Caco-2 (cell line): ENCODE data around the gene ATL2. TPM values are rescaled to one million over a fixed set of nuclear protein-coding genes. Genes with fewer than 3 reads are reported as not detected.

Experiments used
- BruUV-seq: library from RNA; stranded (reverse); fragments of 400-500 nt; replicated peaks from 2 replicates; lab custom pipeline; 2021; lab: Mats Ljungman, UMichigan
- CTCF ChIA-PET: fragments of 300-600 bp; sonication (Branson Sonifier 250); formaldehyde crosslinking; loops from one replicate; lab custom pipeline; 2022; ENCODE audit warnings: antibody characterized with exemption; lab: Charles Lee
- POLR2A ChIA-PET: fragments of 300-600 bp; sonication (Branson Sonifier 250); formaldehyde crosslinking; loops from one replicate; lab custom pipeline; 2022; ENCODE audit warnings: antibody characterized with exemption; lab: Charles Lee
- DNase-seq, 2 experiments: peaks; one replicate each; pipeline versions ENCODE4 v3.0.0 to v3.0.0-alpha.2; 2020 to 2022
- H3K27me3 ChIP-seq: replicated peaks from 2 replicates; pipeline ENCODE4 v1.6.0; 2011; ENCODE audit warnings: low read length; ENCODE audit not compliant: control insufficient read depth, insufficient read depth
- H3K36me3 ChIP-seq: 2 replicates; pipeline ENCODE4 v1.5.1; 2011; ENCODE audit warnings: low read length; ENCODE audit not compliant: control insufficient read depth, insufficient read depth
- H3K4me1 ChIP-seq: fragments of 250-450 bp; sonication (Bioruptor Pico); 2 replicates; pipeline ENCODE4 v1.5.1; 2020; ENCODE audit warnings: mild to moderate bottlenecking
- H3K4me3 ChIP-seq: 2 replicates; pipeline ENCODE4 v1.5.1; 2011; ENCODE audit warnings: low read depth, mild to moderate bottlenecking, control low read depth, low read length
- H3K9me3 ChIP-seq: fragments of 250-450 bp; sonication (Bioruptor Pico); 2 replicates; pipeline ENCODE4 v1.5.1; 2020; ENCODE audit warnings: mild to moderate bottlenecking, moderate library complexity
- H3K27ac Mint-ChIP-seq: one replicate; pipeline ENCODE4 v1.8.0; 2022; ENCODE audit warnings: mixed read lengths; ENCODE audit not compliant: unreplicated experiment
- H3K27me3 Mint-ChIP-seq: one replicate; pipeline ENCODE4 v1.8.0; 2022; ENCODE audit warnings: mixed read lengths; ENCODE audit not compliant: insufficient read depth, unreplicated experiment
- H3K36me3 Mint-ChIP-seq: one replicate; pipeline ENCODE4 v1.8.0; 2022; ENCODE audit warnings: mild to moderate bottlenecking, mixed read lengths; ENCODE audit not compliant: insufficient read depth, unreplicated experiment
- H3K4me1 Mint-ChIP-seq: one replicate; pipeline ENCODE4 v1.8.0; 2022; ENCODE audit warnings: low read depth, mixed read lengths; ENCODE audit not compliant: unreplicated experiment
- H3K4me3 Mint-ChIP-seq: one replicate; pipeline ENCODE4 v1.8.0; 2022; ENCODE audit warnings: mild to moderate bottlenecking, moderate library complexity, mixed read lengths; ENCODE audit not compliant: unreplicated experiment
- H3K9me3 Mint-ChIP-seq: one replicate; pipeline ENCODE4 v1.8.0; 2022; ENCODE audit warnings: mixed read lengths; ENCODE audit not compliant: unreplicated experiment
- CTCF ChIP-seq, 2 experiments: fragments of 200-600 bp in 1 of 2; IDR thresholded peaks; 1 replicate in 1 of 2; 2 replicates in 1 of 2; pipeline versions ENCODE4 v1.5.1 to v1.8.0; 2011 to 2022; ENCODE audit warnings: antibody characterized with exemption in 1 of 2, control low read depth in 1 of 2, inconsistent platforms in 1 of 2, low read depth in 1 of 2, low read length in 1 of 2, mild to moderate bottlenecking in 1 of 2, moderate library complexity in 1 of 2; ENCODE audit not compliant: insufficient read depth in 1 of 2, severe bottlenecking in 1 of 2, unreplicated experiment in 1 of 2
- intact Hi-C: fragments of 100-400 bp; cut with micrococcal nuclease; formaldehyde crosslinking; loops from one replicate; pipeline ENCODE4 v1.10.0; 2022; ENCODE audit not compliant: unreplicated experiment
- total RNA-seq: library from RNA; stranded (reverse); gene quantifications from 2 replicates; pipeline ENCODE4 v1.2.3, GENCODE V29; 2022

Gene ATL2
- total RNA-seq, 1 experiment from 2014 or later, result 107 TPM

GRCh38 chr2:38421274-38422056, 44.4 kb upstream of the ATL2 start:
- Histone ChIP-seq H3K9me3 (no peaks in the 10 kb centered on the region), H3K4me1 (0 out of 2 replicates have a peak, but pooled peaks cover 4% of the 10 kb centered on the region), H3K27me3 (no peaks in the 10 kb centered on the region), H3K4me3 (no peak overlapping the region), H3K36me3 (no peaks in the 10 kb centered on the region)
- no peaks in the 10 kb centered on the region for H3K9me3 Mint-ChIP-seq
- no peaks in the 10 kb centered on the region for H3K36me3 Mint-ChIP-seq
- no TSS peak for BruUV-seq
- POLR2A ChIA-PET, result interaction anchor here (0.6 kb wide), 1 partner anchor 10 kb away, joined by 14 read pairs; no protein-coding TSS in a partner anchor
- no peaks in the 10 kb centered on the region for H3K4me1 Mint-ChIP-seq
- no peak for DNase-seq
- intact Hi-C loops, result no loop called here
- H3K4me3 Mint-ChIP-seq, result no peak overlapping the region
- TF ChIP-seq CTCF (IDR thresholded peaks at IDR 0.05; ENCODE audit: insufficient read depth in 1 of 2, low read depth in 1 of 2, low read length in 1 of 2, severe bottlenecking in 1 of 2, unreplicated experiment in 1 of 2), result no peak
- no peaks in the 10 kb centered on the region for H3K27me3 Mint-ChIP-seq
- CTCF ChIA-PET, result no interaction called here
- no peak overlapping the region for H3K27ac Mint-ChIP-seq

GRCh38 chr2:38419499-38419898, 42.4 kb upstream of the ATL2 start:
- no peaks in the 10 kb centered on the region for H3K27me3 ChIP-seq
- Mint-ChIP-seq H3K36me3 (no peaks in the 10 kb centered on the region), H3K27me3 (no peaks in the 10 kb centered on the region), H3K4me1 (no peaks in the 10 kb centered on the region), H3K4me3 (no peak overlapping the region), H3K9me3 (no peaks in the 10 kb centered on the region), H3K27ac (no peak overlapping the region)
- no TSS peak for BruUV-seq
- no peak for DNase-seq
- no peak overlapping the region for H3K4me3 ChIP-seq
- ChIA-PET POLR2A (no interaction called here), CTCF (no interaction called here)
- H3K9me3 ChIP-seq, result no peaks in the 10 kb centered on the region
- intact Hi-C loops, result no loop called here
- no peaks in the 10 kb centered on the region for H3K36me3 ChIP-seq
- TF ChIP-seq CTCF (IDR thresholded peaks at IDR 0.05; ENCODE audit: insufficient read depth in 1 of 2, low read depth in 1 of 2, low read length in 1 of 2, severe bottlenecking in 1 of 2, unreplicated experiment in 1 of 2), result no peak
- H3K4me1 ChIP-seq, result 0 out of 2 replicates have a peak, but pooled peaks cover 4% of the 10 kb centered on the region

DNA sequence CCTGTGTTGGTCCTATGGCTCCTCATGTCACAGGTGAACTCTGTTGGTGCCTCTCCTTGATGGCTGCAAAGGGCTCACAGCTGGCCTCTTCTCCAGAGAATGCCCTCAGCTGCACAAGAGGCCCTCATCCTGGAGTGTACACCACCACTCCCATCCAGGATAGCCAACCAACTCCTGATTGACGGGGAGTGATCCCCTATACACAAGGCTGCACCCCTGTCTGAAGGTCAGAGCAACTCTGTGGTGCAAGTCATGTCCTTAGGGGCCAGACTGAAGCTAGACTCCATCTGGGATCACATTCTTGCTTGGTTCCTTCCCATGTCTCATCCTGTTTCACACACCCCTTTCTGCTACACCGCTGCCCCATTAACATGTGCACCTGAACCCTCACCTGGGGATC, 41.7 kb upstream of the ATL2 start:
- BruUV-seq, result no TSS peak
- Histone ChIP-seq H3K4me1 (0 out of 2 replicates have a peak, but pooled peaks cover 4% of the 10 kb centered on the region), H3K4me3 (no peak overlapping the region), H3K36me3 (no peaks in the 10 kb centered on the region), H3K27me3 (no peaks in the 10 kb centered on the region), H3K9me3 (no peaks in the 10 kb centered on the region)
- no peaks in the 10 kb centered on the region for H3K36me3 Mint-ChIP-seq
- intact Hi-C loops, result no loop called here
- no peak overlapping the region for H3K27ac Mint-ChIP-seq
- H3K9me3 Mint-ChIP-seq, result peaks cover 2% of the 10 kb centered on the region
- H3K4me1 Mint-ChIP-seq, result no peaks in the 10 kb centered on the region
- H3K27me3 Mint-ChIP-seq, result no peaks in the 10 kb centered on the region
- no peak overlapping the region for H3K4me3 Mint-ChIP-seq
- no peak for DNase-seq
- CTCF ChIA-PET, result no interaction called here
- POLR2A ChIA-PET, result interaction anchor here (0.9 kb wide), 1 partner anchor 333 kb away, joined by 4 read pairs; the partner anchor contains the start of gene SRSF7
- no peak for TF ChIP-seq CTCF (IDR thresholded peaks at IDR 0.05; ENCODE audit: insufficient read depth in 1 of 2, low read depth in 1 of 2, low read length in 1 of 2, severe bottlenecking in 1 of 2, unreplicated experiment in 1 of 2)
